GM19023 (cell line): ENCODE results near the gene GALNT7.
A peak's percentile ranks its signal among the peaks of the same experiment; 100 is the strongest.

Experiments
- ATAC-seq: cut with Tn5 transposase; IDR thresholded peaks from one replicate; pipeline ENCODE4 v1.9.1; 2021; ENCODE audit warnings: mild to moderate bottlenecking, moderate library complexity; ENCODE audit not compliant: unreplicated experiment

GALNT7 gene

GRCh38 chr4:173288698-173289352 is 120.2 kb downstream of the GALNT7 start:
- peak; percentile 51 for ATAC-seq

GRCh38 chr4:173289353-173289727 is 120.7 kb downstream of the GALNT7 start:
- ATAC-seq, result peak; percentile 14

GRCh38 chr4:173291899-173292298 is 123.3 kb downstream of the GALNT7 start:
- ATAC-seq, result no peak

- no peak for ATAC-seq
Observed at GRCh38 chr4:173293663-173294062, 125.1 kb downstream of the GALNT7 start.

GRCh38 chr4:173294444-173294843 is 125.8 kb downstream of the GALNT7 start:
- no peak for ATAC-seq

GRCh38 chr4:173301518-173302201 is 133.0 kb downstream of the GALNT7 start:
- no peak for ATAC-seq

GRCh38 chr4:173307778-173308177 is 139.2 kb downstream of the GALNT7 start:
- ATAC-seq, result no peak

GRCh38 chr4:173311368-173311767 is 142.8 kb downstream of the GALNT7 start:
- ATAC-seq, result no peak

GRCh38 chr4:173314715-173315114 is 146.1 kb downstream of the GALNT7 start:
- ATAC-seq, result no peak

- no peak for ATAC-seq
Observed at GRCh38 chr4:173316060-173316459, 147.4 kb downstream of the GALNT7 start.

GRCh38 chr4:173317004-173317403 is 148.4 kb downstream of the GALNT7 start:
- peak; percentile 60 for ATAC-seq

- no peak for ATAC-seq
Observed at GRCh38 chr4:173318240-173318639, 149.6 kb downstream of the GALNT7 start.

- ATAC-seq, result no peak
Observed at GRCh38 chr4:173318648-173319211, 150.1 kb downstream of the GALNT7 start.

- ATAC-seq, result no peak
Observed at GRCh38 chr4:173319696-173320095, 151.1 kb downstream of the GALNT7 start.

- no peak for ATAC-seq
Observed at GRCh38 chr4:173325007-173325736, 156.6 kb downstream of the GALNT7 start.

- no peak for ATAC-seq
Observed at GRCh38 chr4:173328236-173328901, 159.8 kb downstream of the GALNT7 start.

- ATAC-seq, result no peak
Observed at GRCh38 chr4:173330590-173330989, 162.0 kb downstream of the GALNT7 start.

GRCh38 chr4:173332021-173332487 is 163.4 kb downstream of the GALNT7 start:
- no peak for ATAC-seq

- no peak for ATAC-seq
Observed at GRCh38 chr4:173332963-173333657, 164.5 kb downstream of the GALNT7 start.

GRCh38 chr4:173333658-173334084 is 165.1 kb downstream of the GALNT7 start:
- ATAC-seq, result peak; percentile 6
